Spinal cord (tissue), 10 donors: ENCODE measurements around the gene GPR158. TPM values are rescaled to one million over a fixed set of nuclear protein-coding genes. Genes with fewer than 3 reads are reported as not detected.

Experiments
- DNase-seq, 6 donors: peaks; one replicate each; pipeline versions ENCODE4 v3.0.0 to v3.0.0-alpha.2; 2013 to 2015; ENCODE audit warnings: low spot score in 6 of 6, low read depth in 4 of 6
- H3K27ac ChIP-seq: one replicate; pipeline ENCODE4 v1.5.1; 2013; ENCODE audit warnings: low read depth, low read length, control low read depth
- H3K27me3 ChIP-seq: one replicate; pipeline ENCODE4 v1.6.1; 2013; ENCODE audit warnings: low read length; ENCODE audit not compliant: control insufficient read depth, insufficient read depth
- H3K36me3 ChIP-seq: one replicate; pipeline ENCODE4 v1.6.1; 2013; ENCODE audit warnings: low read length; ENCODE audit not compliant: control insufficient read depth, insufficient read depth
- H3K4me1 ChIP-seq: one replicate; pipeline ENCODE4 v1.6.1; 2013; ENCODE audit warnings: low read length; ENCODE audit not compliant: control insufficient read depth, insufficient read depth
- H3K4me3 ChIP-seq: one replicate; pipeline ENCODE4 v1.5.1; 2013; ENCODE audit warnings: low read depth, low read length, control low read depth
- H3K9me3 ChIP-seq: one replicate; pipeline ENCODE4 v1.6.1; 2013; ENCODE audit warnings: low read length; ENCODE audit not compliant: control insufficient read depth, insufficient read depth
- WGBS: methylation state at CpG from one replicate; pipeline ENCODE4 v1.1.5; 2013; ENCODE audit warnings: missing lambda C conversion rate; ENCODE audit not compliant: insufficient coverage; 5-methylcytosine and 5-hydroxymethylcytosine counted together
- polyA plus RNA-seq, 2 donors: library from polyadenylated mRNA; unstranded; fragments of 120-200 nt; gene quantifications; one replicate each; pipeline ENCODE4 v1.2.1, GENCODE V29; 2013; ENCODE audit not compliant: insufficient read length in 2 of 2
- total RNA-seq, 2 donors: library from RNA; depleted of rRNA in 1 of 2; stranded (reverse); fragments of 120-200 nt in 1 of 2; fragments of >200 nt in 1 of 2; gene quantifications; one replicate each; pipeline versions ENCODE4 v1.2.3 to v1.2.4, GENCODE V29; 2013 to 2014
- donor health status: healthy.

GPR158 gene
- total and polyA plus RNA-seq, 4 donors: 3.5 to 24.6 (median 9.3) TPM

DNA sequence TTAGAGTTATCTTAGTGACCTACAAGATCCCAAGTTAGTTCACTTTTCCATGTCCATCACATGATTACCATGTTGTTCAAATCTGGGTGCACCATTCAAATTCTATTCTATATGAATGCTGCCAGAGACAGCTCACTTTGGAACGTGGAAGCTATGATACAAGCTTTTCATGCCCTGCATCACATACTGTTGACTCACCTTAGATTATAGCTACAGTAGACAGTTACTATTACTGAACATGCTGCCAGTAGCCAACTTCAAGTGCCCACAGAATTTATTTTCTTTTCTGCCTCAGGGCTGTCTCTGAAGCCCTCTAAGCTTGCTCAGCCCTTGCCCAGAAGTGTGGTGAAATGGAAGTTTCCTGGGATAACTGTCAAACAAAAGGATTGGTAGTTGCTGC is 231.1 kb downstream of the GPR158 start:
- DNase-seq: no peak
- 80% methylated on average over 1 of the region's 1 CpG for WGBS
- Histone ChIP-seq H3K27me3 (no peaks in the 10 kb centered on the region), H3K4me3 (no peak overlapping the region), H3K36me3 (no peaks in the 10 kb centered on the region), H3K4me1 (no peaks in the 10 kb centered on the region), H3K9me3 (no peaks in the 10 kb centered on the region), H3K27ac (no peak overlapping the region)

DNA sequence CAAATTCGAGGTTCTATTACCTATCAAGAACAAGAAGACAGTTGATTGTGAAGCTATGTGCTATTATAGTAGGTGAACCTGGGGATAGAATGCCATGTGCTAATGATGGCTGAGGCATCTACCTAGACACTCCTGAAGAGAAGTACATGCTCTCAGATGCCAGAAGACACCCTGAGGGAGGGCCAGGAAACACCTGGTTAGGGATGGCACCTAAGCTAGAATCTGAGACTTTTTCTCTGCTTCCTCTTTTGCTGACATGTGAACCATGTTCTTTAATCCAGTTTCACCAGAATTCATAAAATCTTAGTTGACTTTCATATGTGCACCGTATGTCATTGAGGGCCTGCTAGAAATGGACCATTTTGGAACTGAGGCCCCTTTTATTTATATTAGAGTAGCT is 242.8 kb downstream of the GPR158 start:
- H3K4me1 ChIP-seq: no peaks in the 10 kb centered on the region
- H3K27me3 ChIP-seq: no peaks in the 10 kb centered on the region
- DNase-seq: no peak
- no peak overlapping the region for H3K4me3 ChIP-seq
- no peak overlapping the region for H3K27ac ChIP-seq
- no peaks in the 10 kb centered on the region for H3K36me3 ChIP-seq
- no CpG with 5 or more reads among the region's 2 CpGs for WGBS
- peaks cover 2% of the 10 kb centered on the region for H3K9me3 ChIP-seq

DNA sequence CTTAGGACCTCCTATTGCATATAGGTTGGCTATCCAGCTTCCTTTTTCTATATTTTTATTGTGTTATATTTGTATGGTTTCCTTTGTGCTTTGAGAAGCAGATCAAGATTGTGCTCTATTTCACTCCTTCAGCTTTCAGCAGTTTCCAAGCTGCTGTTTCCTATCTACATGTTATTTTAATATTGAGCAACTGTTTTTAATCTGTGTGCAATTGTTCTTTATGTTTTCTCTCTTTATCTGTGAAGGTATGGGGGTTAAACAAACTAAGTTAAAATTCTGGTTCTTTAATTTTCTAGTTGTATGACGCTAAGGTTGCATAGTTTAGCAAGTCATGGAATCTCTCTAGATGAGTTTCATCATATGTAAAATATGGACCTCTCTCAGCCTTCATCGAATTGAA is 251.0 kb downstream of the GPR158 start:
- DNase-seq: no peak
- Histone ChIP-seq H3K9me3 (peaks cover 2% of the 10 kb centered on the region), H3K4me1 (no peaks in the 10 kb centered on the region), H3K27me3 (no peaks in the 10 kb centered on the region), H3K36me3 (no peaks in the 10 kb centered on the region), H3K27ac (no peak overlapping the region), H3K4me3 (no peak overlapping the region)
- no CpG with 5 or more reads among the region's 2 CpGs for WGBS

- H3K4me3 ChIP-seq: no peak overlapping the region
- WGBS: no CpG with 5 or more reads among the region's 2 CpGs
These were observed 261.6 kb downstream of the GPR158 start for GRCh38 chr10:25436431-25436830.

GRCh38 chr10:25441270-25441669 is 266.5 kb downstream of the GPR158 start:
- no peaks in the 10 kb centered on the region for H3K4me1 ChIP-seq
- 44% methylated on average over 1 of the region's 1 CpG for WGBS
- no peak for DNase-seq
- H3K9me3 ChIP-seq: no peaks in the 10 kb centered on the region
- no peak overlapping the region for H3K4me3 ChIP-seq
- H3K36me3 ChIP-seq: no peaks in the 10 kb centered on the region
- H3K27me3 ChIP-seq: no peaks in the 10 kb centered on the region
- H3K27ac ChIP-seq: no peak overlapping the region

More at GRCh38 chr10:25436431-25436830, 261.6 kb downstream of the GPR158 start:
- H3K9me3 ChIP-seq: no peaks in the 10 kb centered on the region
- H3K36me3 ChIP-seq: no peaks in the 10 kb centered on the region
- H3K4me1 ChIP-seq: no peaks in the 10 kb centered on the region
- no peak overlapping the region for H3K27ac ChIP-seq
- no peaks in the 10 kb centered on the region for H3K27me3 ChIP-seq
- no peak for DNase-seq

- no peak overlapping the region for H3K27ac ChIP-seq
- no peaks in the 10 kb centered on the region for H3K9me3 ChIP-seq
- no peak for DNase-seq
- H3K27me3 ChIP-seq: no peaks in the 10 kb centered on the region
- H3K4me3 ChIP-seq: no peak overlapping the region
- no peaks in the 10 kb centered on the region for H3K36me3 ChIP-seq
- 100% methylated on average over 5 of the region's 6 CpGs for WGBS
- no peaks in the 10 kb centered on the region for H3K4me1 ChIP-seq
These were observed 269.5 kb downstream of the GPR158 start for GRCh38 chr10:25444266-25444665.

DNA sequence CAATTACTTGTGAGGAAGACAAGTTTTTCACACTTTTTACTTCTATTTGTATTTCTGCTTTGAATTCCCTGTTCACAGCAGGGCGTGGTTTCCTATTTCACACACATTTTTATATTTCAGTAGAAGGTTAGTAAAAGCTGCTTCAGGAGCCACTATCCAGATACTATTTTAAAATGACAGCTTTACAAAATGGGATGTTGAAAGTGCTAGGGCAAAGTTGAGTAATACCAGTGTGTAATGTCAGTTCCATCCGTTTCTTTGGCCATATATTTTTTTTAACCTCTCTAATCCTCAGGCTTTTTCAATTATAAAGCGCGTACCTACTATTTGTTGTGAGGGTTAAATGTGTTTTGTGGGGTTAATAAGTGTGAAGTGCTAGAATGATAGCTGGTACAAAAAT is 276.6 kb downstream of the GPR158 start:
- no CpG with 5 or more reads among the region's 4 CpGs for WGBS
- no peaks in the 10 kb centered on the region for H3K4me1 ChIP-seq

DNA sequence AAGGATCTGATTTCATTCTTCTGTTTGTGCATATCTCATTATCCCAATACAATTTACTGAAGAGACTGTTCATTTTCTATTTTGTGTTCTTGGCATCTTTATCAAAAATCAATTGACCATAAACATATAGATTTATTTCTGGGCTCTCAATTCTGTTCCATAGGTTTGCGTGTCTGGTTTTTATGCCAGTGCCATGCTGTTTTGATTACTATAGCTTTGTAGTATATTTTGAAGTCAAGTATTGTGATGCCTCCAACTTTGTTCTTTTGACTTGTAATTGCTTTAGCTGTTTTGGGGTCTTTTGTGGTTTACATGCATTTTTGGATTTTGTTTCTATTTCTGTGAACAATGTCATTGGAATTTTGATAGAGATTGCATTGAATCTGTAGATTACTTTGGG is 278.8 kb downstream of the GPR158 start:
- WGBS: no CpG with 5 or more reads among the region's 1 CpG
- DNase-seq: no peak
- Histone ChIP-seq H3K4me3 (no peak overlapping the region), H3K36me3 (no peaks in the 10 kb centered on the region), H3K27ac (no peak overlapping the region), H3K4me1 (no peaks in the 10 kb centered on the region), H3K9me3 (peaks cover 5% of the 10 kb centered on the region), H3K27me3 (no peaks in the 10 kb centered on the region)

More for the DNA sequence above, 276.6 kb downstream of the GPR158 start:
- DNase-seq: no peak
- H3K36me3 ChIP-seq: no peaks in the 10 kb centered on the region
- peaks cover 5% of the 10 kb centered on the region for H3K9me3 ChIP-seq
- H3K27ac ChIP-seq: no peak overlapping the region
- no peaks in the 10 kb centered on the region for H3K27me3 ChIP-seq
- no peak overlapping the region for H3K4me3 ChIP-seq

GRCh38 chr10:25455980-25456567 is 281.3 kb downstream of the GPR158 start:
- no peak for DNase-seq
- Histone ChIP-seq H3K9me3 (peaks cover 5% of the 10 kb centered on the region), H3K27me3 (no peaks in the 10 kb centered on the region), H3K4me3 (no peak overlapping the region), H3K27ac (no peak overlapping the region), H3K36me3 (no peaks in the 10 kb centered on the region), H3K4me1 (no peaks in the 10 kb centered on the region)
- WGBS: 13% methylated on average over 1 of the region's 4 CpGs

- no peak for DNase-seq
- H3K27me3 ChIP-seq: no peaks in the 10 kb centered on the region
- no peaks in the 10 kb centered on the region for H3K36me3 ChIP-seq
- H3K4me1 ChIP-seq: no peaks in the 10 kb centered on the region
- peaks cover 5% of the 10 kb centered on the region for H3K9me3 ChIP-seq
- H3K4me3 ChIP-seq: no peak overlapping the region
- no peak overlapping the region for H3K27ac ChIP-seq
- 100% methylated on average over 2 of the region's 2 CpGs for WGBS
These were observed 282.8 kb downstream of the GPR158 start for GRCh38 chr10:25457552-25457951.
